Heart left ventricle (tissue), 16 donors: ENCODE measurements around the gene ATP2B2. TPM values are rescaled to one million over a fixed set of nuclear protein-coding genes. Genes with fewer than 3 reads are reported as not detected.

Experiments
- ATAC-seq, 4 donors: fragments of 200-7000 bp; cut with Tn5 transposase; one replicate each; pipeline ENCODE4 v1.9.1; 2020 to 2022; ENCODE audit warnings: moderate library complexity in 4 of 4, mild to moderate bottlenecking in 3 of 4, moderate number of reproducible peaks in 1 of 4
- DNase-seq, 5 donors: peaks; one replicate each; pipeline ENCODE4 v3.0.0-alpha.2; 2020
- H3K27ac ChIP-seq, 12 donors: fragments of 200-600 bp; sonication (generic) in 4 of 12; one replicate each; pipeline versions ENCODE4 v1.5.0 to v1.8.0; 2016 to 2022; ENCODE audit warnings: mild to moderate bottlenecking in 2 of 12
- H3K27me3 ChIP-seq, 9 donors: fragments of 200-600 bp; sonication (generic) in 2 of 9; one replicate each; pipeline versions ENCODE4 v1.5.1 to v1.8.0; 2016 to 2022; ENCODE audit warnings: mild to moderate bottlenecking in 3 of 9
- H3K36me3 ChIP-seq, 9 donors: fragments of 200-600 bp; sonication (generic) in 2 of 9; one replicate each; pipeline versions ENCODE4 v1.5.0 to v1.8.0; 2018 to 2022; ENCODE audit warnings: mild to moderate bottlenecking in 2 of 9
- H3K4me1 ChIP-seq, 12 donors: fragments of 200-600 bp; sonication (generic) in 4 of 12; one replicate each; pipeline versions ENCODE4 v1.5.0 to v1.8.0; 2016 to 2022; ENCODE audit warnings: mild to moderate bottlenecking in 3 of 12
- H3K4me3 ChIP-seq, 12 donors: fragments of 200-600 bp; sonication (generic) in 4 of 12; one replicate each; pipeline versions ENCODE4 v1.5.0 to v1.8.0; 2017 to 2022; ENCODE audit warnings: mild to moderate bottlenecking in 9 of 12, moderate library complexity in 4 of 12
- H3K9me3 ChIP-seq, 12 donors: fragments of 200-600 bp; sonication (generic) in 4 of 12; one replicate each; pipeline versions ENCODE4 v1.5.0 to v1.8.0; 2016 to 2022; ENCODE audit warnings: mild to moderate bottlenecking in 1 of 12
- CTCF ChIP-seq, 12 donors: fragments of 200-600 bp; sonication (generic) in 4 of 12; IDR thresholded peaks; one replicate each; pipeline versions ENCODE4 v1.5.0 to v1.8.0; 2018 to 2022; ENCODE audit warnings: antibody characterized with exemption in 12 of 12, mild to moderate bottlenecking in 5 of 12
- POLR2A ChIP-seq, 2 donors: fragments of 450-650 bp; IDR thresholded peaks; one replicate each; pipeline ENCODE4 v1.6.1; 2017; ENCODE audit warnings: antibody characterized with exemption in 2 of 2, mild to moderate bottlenecking in 2 of 2, moderate library complexity in 2 of 2
- WGBS, 4 donors: extraction: QIAGEN DNeasy Blood & Tissue Kit in 2 of 4; methylation state at CpG; one replicate each; pipeline versions ENCODE4 v1.1.5 to v1.1.7; 2013 to 2018; 5-methylcytosine and 5-hydroxymethylcytosine counted together
- intact Hi-C, 10 donors: fragments of 100-400 bp; cut with DNase I; formaldehyde crosslinking; loops; one replicate each; pipeline versions ENCODE4 v1.11.1 to v1.14.2; 2022
- polyA plus RNA-seq, 2 donors: library from polyadenylated mRNA; stranded (reverse); fragments of 200-250 nt; gene quantifications; one replicate each; pipeline ENCODE4 v1.2.3, GENCODE V29; 2013
- total RNA-seq, 9 donors: library from RNA; depleted of rRNA in 2 of 9; stranded (reverse); fragments of >200 nt in 2 of 9; fragmentation: NEBNext Ultra II Directional in 3 of 9; extraction: Animal tissue kit (Norgen Biotek cat#: 25700) in 3 of 9; gene quantifications; one replicate each; pipeline versions ENCODE4 v1.1.0 to v1.2.4, GENCODE V29; 2016 to 2023
- donor health status: ischemic (EF 13 %, LVEDD 7.1; RV severe dilation, severe dysfunction).
- donor health status: healthy with polysubstance abuse.
- donor health status: DM: no; HTN: yes; CAD: no.
- donor health status: DM: no; HTN: no; CAD: no.
- donor health status: ischemic (EF 25% LVEDD 6.9; RV normal size, moderate dysfunction).
- donor health status: ischemic (EF 25% LVEDD 5.7; RV mildly dilated, moderate dysfunction).
- donor health status: healthy.
- donor health status: DM: yes; HTN: yes; CAD: no.
- donor health status: ischemic (EF 35%, LVEDD 5.7; RV mildly dilated, moderate dysfunction).
- donor health status: nonischemic (EF 11% LVEDD 7.7; RV severe dilation, severe dysfunction).
- donor health status: DM: yes; HTN: yes; CAD: no.
- donor health status: PGD.
- donor health status: ischemic (EF 29% LVEDD 5.4; RV normal size, mild dysfunction).
- donor health status: nonischemic (EF 23%, LVEDD 6.1; RV moderate dilation, normal function).

ATP2B2 gene
- total and polyA plus RNA-seq, 11 donors: 0.01 to 0.35 (median 0.12) TPM; not detected in 3

DNA sequence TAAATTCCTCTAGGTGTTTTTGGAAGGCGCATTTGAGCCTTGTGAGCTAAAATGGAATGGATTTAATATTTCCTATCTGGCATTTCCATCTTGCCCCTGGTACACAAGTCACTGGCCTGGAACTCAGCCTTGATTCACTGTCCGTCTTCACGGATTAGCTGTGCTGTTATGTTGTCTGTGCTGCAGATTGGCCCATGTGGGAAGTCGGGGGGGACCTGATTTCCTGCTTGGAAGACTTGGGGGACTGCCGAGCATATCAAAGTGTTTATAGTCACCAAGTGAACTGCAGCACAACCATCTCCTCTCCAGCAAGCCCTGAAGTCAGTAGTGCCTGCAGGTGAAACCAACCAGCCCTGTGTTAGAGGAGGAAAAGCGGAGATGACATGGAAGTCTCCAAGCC lies 224.8 kb downstream of the ATP2B2 start:
- no peak for DNase-seq

GRCh38 chr3:10280177-10280529 lies 225.2 kb downstream of the ATP2B2 start:
- H3K9me3 ChIP-seq: no peaks in the 10 kb centered on the region
- DNase-seq: no peak
- TF ChIP-seq CTCF (IDR thresholded peaks at IDR 0.05) (no peak), POLR2A (IDR thresholded peaks at IDR 0.05) (no peak)
- H3K4me3 ChIP-seq: no peak overlapping the region
- whole genome bisulfite sequencing, 4 donors: 71 to 87% (median 85%) methylated on average over 5 of the region's 5 CpGs
- H3K4me1 ChIP-seq: peaks cover 0 to 20% (median 2%) of the 10 kb centered on the region in 12 donors
- intact Hi-C loops: no loop called here
- H3K36me3 ChIP-seq: peaks cover 0 to 84% (median 63%) of the 10 kb centered on the region in 9 donors
- H3K27me3 ChIP-seq: no peaks in the 10 kb centered on the region
- H3K27ac ChIP-seq: no peak overlapping the region
- ATAC-seq: no peak

More for the DNA sequence above, 224.8 kb downstream of the ATP2B2 start:
- intact Hi-C loops: no loop called here
- Histone ChIP-seq H3K27ac (no peak overlapping the region), H3K9me3 (no peaks in the 10 kb centered on the region), H3K4me3 (no peak overlapping the region), H3K4me1 (peaks cover 0 to 23% (median 2%) of the 10 kb centered on the region in 12 donors), H3K36me3 (peaks cover 0 to 89% (median 59%) of the 10 kb centered on the region in 9 donors), H3K27me3 (no peaks in the 10 kb centered on the region)
- whole genome bisulfite sequencing, 4 donors: 81 to 92% (median 88%) methylated on average over 6 of the region's 6 CpGs
- TF ChIP-seq CTCF (IDR thresholded peaks at IDR 0.05): no peak
- TF ChIP-seq POLR2A (IDR thresholded peaks at IDR 0.05): no peak
- no peak for ATAC-seq

- 88 to 92% (median 91%) methylated on average over 13 of the region's 13 CpGs for WGBS, 4 donors
- H3K36me3 ChIP-seq: peaks cover 0 to 84% (median 66%) of the 10 kb centered on the region in 9 donors
Observed at GRCh38 chr3:10279384-10280176, 225.8 kb downstream of the ATP2B2 start.

More at GRCh38 chr3:10279384-10280176, 225.8 kb downstream of the ATP2B2 start:
- Histone ChIP-seq H3K4me3 (no peak overlapping the region), H3K27me3 (no peaks in the 10 kb centered on the region), H3K27ac (no peak overlapping the region), H3K4me1 (peaks cover 0 to 15% (median 2%) of the 10 kb centered on the region in 12 donors), H3K9me3 (no peaks in the 10 kb centered on the region)
- intact Hi-C loops: no loop called here
- no peak for ATAC-seq
- no peak for DNase-seq
- TF ChIP-seq CTCF (IDR thresholded peaks at IDR 0.05) (no peak), POLR2A (IDR thresholded peaks at IDR 0.05) (no peak)
